HUES64 (cell line): Measurements from ENCODE around the gene DUOXA2. TPM values are rescaled to one million over a fixed set of nuclear protein-coding genes. Genes with fewer than 3 reads are reported as not detected.
"Not testable (repeated sequence)": the region's sequence is repeated elsewhere in the genome, so short reads cannot be mapped to it uniquely, and the experiment has no call there.

Source experiments
- H3K27ac ChIP-seq: 2 replicates; pipeline ENCODE4 v1.7.0; 2013; ENCODE audit warnings: low read depth, low read length, inconsistent platforms
- H3K27me3 ChIP-seq: 2 replicates; pipeline ENCODE4 v1.6.1; 2013; ENCODE audit warnings: mild to moderate bottlenecking, low read length; ENCODE audit not compliant: insufficient read depth
- H3K36me3 ChIP-seq: 2 replicates; pipeline ENCODE4 v1.6.1; 2013; ENCODE audit warnings: mild to moderate bottlenecking, low read length; ENCODE audit not compliant: insufficient read depth
- H3K4me1 ChIP-seq: 2 replicates; pipeline ENCODE4 v1.6.1; 2013; ENCODE audit warnings: mild to moderate bottlenecking, low read length, moderate library complexity; ENCODE audit not compliant: insufficient read depth
- H3K4me3 ChIP-seq: 2 replicates; pipeline ENCODE4 v1.5.1; 2013; ENCODE audit warnings: mild to moderate bottlenecking, low read length, moderate library complexity
- H3K9ac ChIP-seq: 2 replicates; pipeline ENCODE4 v1.6.1; 2013; ENCODE audit warnings: mild to moderate bottlenecking, low read depth, low read length
- H3K9me3 ChIP-seq: 2 replicates; pipeline ENCODE4 v1.6.1; 2013; ENCODE audit warnings: low read depth, low read length; ENCODE audit not compliant: insufficient read depth
- WGBS: fragments of 150-250, 120-280 bp; methylation state at CpG from one replicate; pipeline ENCODE4 v1.1.7; 2013; ENCODE audit warnings: missing lambda C conversion rate; 5-methylcytosine and 5-hydroxymethylcytosine counted together
- polyA plus RNA-seq, 2 experiments: library from polyadenylated mRNA; stranded (reverse); fragments of 50-300 nt; gene quantifications; one replicate each; pipeline ENCODE4 v1.2.3, GENCODE V29; 2013

DUOXA2 gene
- not detected for polyA plus RNA-seq (2013, experiment 1 of 2)
- polyA plus RNA-seq (2013, experiment 2 of 2), result not detected

GRCh38 chr15:45114076-45114750 is at the start of gene DUOXA2, which contains the start of gene DUOX2:
DUOXA2 (plus strand) TSS chr15:45114326; CDS start chr15:45114606, 280 bp downstream.
DUOX2 (minus strand) TSS chr15:45114172; CDS start chr15:45113411, 761 bp downstream.
- Histone ChIP-seq H3K4me1 (peaks cover 17% of the 10 kb centered on the region; the same call in 1 of the 2 replicates), H3K36me3 (no peaks in the 10 kb centered on the region), H3K27me3 (peaks cover 88% of the 10 kb centered on the region), H3K4me3 (peak within 1 kb of the TSS; percentile 45), H3K27ac (no peak within 1 kb of the TSS), H3K9me3 (no peaks in the 10 kb centered on the region; the same call in 1 of the 2 replicates), H3K9ac (no peak within 1 kb of the TSS; the same call in 1 of the 2 replicates)
- 9% methylated on average over 42 of the region's 42 CpGs for WGBS

- WGBS, result 98% methylated on average over 3 of the region's 4 CpGs
- H3K27ac ChIP-seq, result no peak overlapping the region
- H3K27me3 ChIP-seq, result no peaks in the 10 kb centered on the region
- no peaks in the 10 kb centered on the region for H3K9me3 ChIP-seq
- H3K36me3 ChIP-seq, result peaks cover 25% of the 10 kb centered on the region
- no peaks in the 10 kb centered on the region for H3K4me1 ChIP-seq
- H3K9ac ChIP-seq, result no peak overlapping the region
- H3K4me3 ChIP-seq, result no peak overlapping the region
These were observed 49.7 kb upstream of the DUOXA2 start for GRCh38 chr15:45064386-45064785.

- 100% methylated on average over 2 of the region's 6 CpGs for WGBS
These were observed 44.2 kb upstream of the DUOXA2 start for GRCh38 chr15:45069942-45070360.

GRCh38 chr15:45073602-45074001 is 40.5 kb upstream of the DUOXA2 start:
- H3K4me3 ChIP-seq, H3K27ac ChIP-seq, H3K9ac ChIP-seq, H3K4me1 ChIP-seq, H3K9me3 ChIP-seq, H3K27me3 ChIP-seq: not testable (repeated sequence)
- H3K36me3 ChIP-seq, result peaks cover 12% of the 10 kb centered on the region

More at GRCh38 chr15:45069942-45070360, 44.2 kb upstream of the DUOXA2 start:
- peaks cover 24% of the 10 kb centered on the region for H3K36me3 ChIP-seq
- H3K27me3 ChIP-seq, H3K27ac ChIP-seq, H3K4me3 ChIP-seq, H3K9me3 ChIP-seq, H3K4me1 ChIP-seq, H3K9ac ChIP-seq: not testable (repeated sequence)

- H3K27ac ChIP-seq, H3K4me1 ChIP-seq, H3K9me3 ChIP-seq, H3K27me3 ChIP-seq, H3K36me3 ChIP-seq, H3K9ac ChIP-seq, H3K4me3 ChIP-seq: not testable (repeated sequence)
- 67% methylated on average over 1 of the region's 9 CpGs for WGBS
These were observed 38.4 kb upstream of the DUOXA2 start for GRCh38 chr15:45075440-45076320.

- not testable (repeated sequence) for H3K9me3 ChIP-seq, H3K4me3 ChIP-seq, H3K36me3 ChIP-seq, H3K27me3 ChIP-seq, H3K4me1 ChIP-seq, H3K9ac ChIP-seq, H3K27ac ChIP-seq
- 77% methylated on average over 1 of the region's 2 CpGs for WGBS
These were observed 36.7 kb upstream of the DUOXA2 start for GRCh38 chr15:45077391-45077790.

- H3K9me3 ChIP-seq, H3K36me3 ChIP-seq, H3K4me1 ChIP-seq, H3K27ac ChIP-seq, H3K9ac ChIP-seq, H3K4me3 ChIP-seq, H3K27me3 ChIP-seq: not testable (repeated sequence)
- WGBS, result 83% methylated on average over 5 of the region's 5 CpGs
These were observed 34.9 kb upstream of the DUOXA2 start for GRCh38 chr15:45079201-45079600.

- not testable (repeated sequence) for H3K27ac ChIP-seq, H3K9me3 ChIP-seq, H3K4me3 ChIP-seq, H3K36me3 ChIP-seq, H3K4me1 ChIP-seq, H3K9ac ChIP-seq, H3K27me3 ChIP-seq
- WGBS, result 87% methylated on average over 2 of the region's 5 CpGs
These were observed 34.4 kb upstream of the DUOXA2 start for GRCh38 chr15:45079628-45080246.

- H3K36me3 ChIP-seq, H3K9me3 ChIP-seq, H3K4me1 ChIP-seq, H3K27ac ChIP-seq, H3K4me3 ChIP-seq, H3K9ac ChIP-seq, H3K27me3 ChIP-seq: not testable (repeated sequence)
- 96% methylated on average over 2 of the region's 3 CpGs for WGBS
These were observed 33.5 kb upstream of the DUOXA2 start for GRCh38 chr15:45080593-45080992.

GRCh38 chr15:45082412-45082811 is 31.7 kb upstream of the DUOXA2 start:
- not testable (repeated sequence) for H3K4me3 ChIP-seq, H3K9ac ChIP-seq, H3K4me1 ChIP-seq, H3K27me3 ChIP-seq, H3K36me3 ChIP-seq, H3K9me3 ChIP-seq, H3K27ac ChIP-seq
- WGBS, result 88% methylated on average over 4 of the region's 10 CpGs

GRCh38 chr15:45083223-45083622 is 30.9 kb upstream of the DUOXA2 start:
- no peaks in the 10 kb centered on the region for H3K9me3 ChIP-seq
- no peaks in the 10 kb centered on the region for H3K4me1 ChIP-seq
- no peak overlapping the region for H3K27ac ChIP-seq
- no peaks in the 10 kb centered on the region for H3K27me3 ChIP-seq
- no peaks in the 10 kb centered on the region for H3K36me3 ChIP-seq
- no peak overlapping the region for H3K4me3 ChIP-seq
- no peak overlapping the region for H3K9ac ChIP-seq
